Keratinocyte (primary cell): ENCODE results near the gene AMER3. TPM values are rescaled to one million over a fixed set of nuclear protein-coding genes. Genes with fewer than 3 reads are reported as not detected.
A peak's percentile ranks its signal among the peaks of the same experiment; 100 is the strongest.

Experiments used
- DNase-seq: peaks from one replicate; pipeline ENCODE4 v3.0.0-alpha.2; 2011; ENCODE audit warnings: low read depth, missing footprints, low spot score
- FAIRE-seq: peaks from 2 replicates; lab custom pipeline; 2011; peaks lifted over from hg19 to GRCh38; lab: Jason Lieb, UNC
- H2AFZ ChIP-seq: 2 replicates; pipeline ENCODE4 v1.6.0; 2012; ENCODE audit warnings: low read length, control low read depth, inconsistent platforms; ENCODE audit not compliant: control insufficient read depth
- H3K27ac ChIP-seq: 2 replicates; pipeline ENCODE4 v1.5.1; 2011; ENCODE audit warnings: low read length; ENCODE audit not compliant: control insufficient read depth, insufficient read depth
- H3K27me3 ChIP-seq: 3 replicates; pipeline ENCODE4 v1.6.0; 2011; ENCODE audit warnings: low read length; ENCODE audit not compliant: control insufficient read depth, insufficient read depth; ENCODE audit errors: extremely low read depth
- H3K36me3 ChIP-seq, 2 experiments: 2 replicates in 1 of 2; 3 replicates in 1 of 2; pipeline ENCODE4 v1.5.1; 2011; ENCODE audit warnings: low read length in 2 of 2, mild to moderate bottlenecking in 1 of 2; ENCODE audit not compliant: control insufficient read depth in 2 of 2, insufficient read depth in 2 of 2; ENCODE audit errors: extremely low read depth in 1 of 2
- H3K4me1 ChIP-seq: 3 replicates; pipeline ENCODE4 v1.5.1; 2011; ENCODE audit warnings: low read length; ENCODE audit not compliant: control insufficient read depth, insufficient read depth; ENCODE audit errors: extremely low read depth
- H3K4me2 ChIP-seq: 3 replicates; pipeline ENCODE4 v1.6.0; 2011; ENCODE audit warnings: low read depth, low read length; ENCODE audit not compliant: control insufficient read depth, insufficient read depth; ENCODE audit errors: extremely low read depth
- H3K4me3 ChIP-seq, 3 experiments: fragments of 200-600 bp in 1 of 3; sonication (generic) in 1 of 3; 2 replicates in 2 of 3; 3 replicates in 1 of 3; pipeline ENCODE4 v1.5.1; 2011 to 2016; ENCODE audit warnings: low read length in 3 of 3, mild to moderate bottlenecking in 3 of 3, control low read depth in 2 of 3, inconsistent platforms in 1 of 3, low read depth in 1 of 3, mixed read lengths in 1 of 3, mixed run types in 1 of 3, moderate library complexity in 1 of 3; ENCODE audit not compliant: control insufficient read depth in 2 of 3, insufficient read depth in 2 of 3; ENCODE audit errors: extremely low read depth in 1 of 3
- H3K79me2 ChIP-seq: 2 replicates; pipeline ENCODE4 v1.6.0; 2012; ENCODE audit warnings: low read length; ENCODE audit not compliant: control insufficient read depth, insufficient read depth
- H3K9ac ChIP-seq: 3 replicates; pipeline ENCODE4 v1.6.0; 2011; ENCODE audit warnings: low read length; ENCODE audit not compliant: control insufficient read depth, insufficient read depth; ENCODE audit errors: extremely low read depth
- H3K9me1 ChIP-seq: 3 replicates; pipeline ENCODE4 v1.6.0; 2011; ENCODE audit warnings: low read length; ENCODE audit not compliant: control insufficient read depth, insufficient read depth; ENCODE audit errors: extremely low read depth
- H3K9me3 ChIP-seq: 2 replicates; pipeline ENCODE4 v1.5.1; 2012; ENCODE audit warnings: low read depth, low read length; ENCODE audit not compliant: control insufficient read depth
- H4K20me1 ChIP-seq: 3 replicates; pipeline ENCODE4 v1.6.0; 2011; ENCODE audit warnings: low read length; ENCODE audit not compliant: control insufficient read depth, insufficient read depth; ENCODE audit errors: extremely low read depth
- CTCF ChIP-seq, 3 experiments: IDR thresholded peaks in 1 of 3; conservative IDR thresholded peaks in 1 of 3; optimal IDR thresholded peaks in 1 of 3; 2 replicates in 2 of 3; 3 replicates in 1 of 3; pipeline versions ENCODE3 to v1.5.1; 2011; ENCODE audit warnings: low read length in 3 of 3, mild to moderate bottlenecking in 3 of 3, moderate library complexity in 2 of 3, control low read depth in 1 of 3, inconsistent platforms in 1 of 3; ENCODE audit not compliant: insufficient read depth in 2 of 3; ENCODE audit errors: extremely low read depth in 1 of 3
- EZH2 ChIP-seq: IDR thresholded peaks from one replicate; pipeline ENCODE4 v1.6.1; 2012; ENCODE audit warnings: inconsistent platforms, mild to moderate bottlenecking, low read length, moderate library complexity
- dilution Hi-C: fragments of 300-500 bp; cut with MboI; formaldehyde crosslinking; loops from one replicate; pipeline ENCODE4 v1.7.0; 2020; ENCODE audit warnings: low sequenced_read_pairs; ENCODE audit not compliant: extremely low pct_ligation_motif_present
- polyA plus RNA-seq, 5 experiments: library from polyadenylated mRNA; depleted of rRNA in 3 of 5; stranded (reverse) in 3 of 5; stranded (forward) in 1 of 5; unstranded in 1 of 5; fragments of >200 nt; gene quantifications; 1 replicate in 1 of 5; 2 replicates in 3 of 5; 3 replicates in 1 of 5; pipeline versions ENCODE4 v1.2.1 to v1.2.3, GENCODE V29; 2011 to 2012; ENCODE audit warnings: missing spikeins in 2 of 5, low read depth in 1 of 5, low replicate concordance in 1 of 5

The AMER3 gene
- polyA plus RNA-seq, 1 donor (not counting 4 experiments of a cell fraction or from before 2014, with no cell fraction given): not detected

GRCh38 chr2:130727286-130727924 lies 27.9 kb upstream of the AMER3 start:
- peak; percentile 26 for DNase-seq
- H4K20me1 ChIP-seq: no peaks in the 10 kb centered on the region
- H3K79me2 ChIP-seq: no peaks in the 10 kb centered on the region
- peak overlapping the region; percentile 46 to 81 (median 72) for H3K4me3 ChIP-seq
- no peak for FAIRE-seq
- no peaks in the 10 kb centered on the region for H3K9me1 ChIP-seq
- peak overlapping the region; percentile 95 for H2AFZ ChIP-seq
- peak overlapping the region; percentile 99 for H3K4me2 ChIP-seq
- dilution Hi-C loops: no loop called here
- peaks cover 11% of the 10 kb centered on the region for H3K4me1 ChIP-seq
- no peaks in the 10 kb centered on the region for H3K36me3 ChIP-seq
- peak overlapping the region; percentile 68 for H3K9ac ChIP-seq
- no peak overlapping the region for H3K27ac ChIP-seq
- H3K27me3 ChIP-seq: peaks cover 10% of the 10 kb centered on the region
- H3K9me3 ChIP-seq: no peaks in the 10 kb centered on the region
- no peak for TF ChIP-seq CTCF (optimal IDR thresholded peaks at IDR 0.05 in 1 of 3, IDR thresholded peaks at IDR 0.05 in 1 of 3, conservative IDR thresholded peaks at IDR 0.05 in 1 of 3; ENCODE audit: extremely low read depth in 1 of 3, insufficient read depth in 2 of 3, low read length in 3 of 3)
- TF ChIP-seq EZH2: no peak

DNA sequence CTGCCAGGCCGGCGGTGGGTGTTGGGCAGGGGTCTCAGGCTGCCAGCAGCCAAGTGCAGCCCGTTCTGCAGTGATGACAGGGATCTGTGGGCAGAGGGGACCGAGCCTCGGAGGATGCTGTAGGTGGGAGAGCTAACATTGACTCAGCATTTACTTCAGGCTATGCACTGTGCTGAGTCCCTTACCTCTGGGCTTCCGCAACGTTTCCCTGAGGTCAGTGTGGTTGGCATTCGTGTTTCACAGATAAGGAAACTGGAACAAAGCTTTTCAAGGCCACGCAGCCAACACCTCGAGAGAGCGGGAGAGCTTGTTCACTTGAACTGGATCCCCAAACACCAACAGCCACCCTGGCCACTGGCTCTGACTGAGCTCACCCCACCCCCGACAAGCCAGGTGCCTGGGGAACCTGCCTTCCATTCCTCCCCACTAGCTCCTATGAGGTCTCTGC lies 27.3 kb upstream of the AMER3 start:
- Histone ChIP-seq H3K9me3 (no peaks in the 10 kb centered on the region), H3K4me3 (no peak overlapping the region), H3K27me3 (peaks cover 10% of the 10 kb centered on the region), H3K9ac (no peak overlapping the region), H3K79me2 (no peaks in the 10 kb centered on the region), H3K9me1 (no peaks in the 10 kb centered on the region), H3K4me2 (peak overlapping the region; percentile 99), H3K36me3 (no peaks in the 10 kb centered on the region), H3K4me1 (peaks cover 11% of the 10 kb centered on the region), H2AFZ (peak overlapping the region; percentile 46), H4K20me1 (no peaks in the 10 kb centered on the region), H3K27ac (no peak overlapping the region)
- DNase-seq (no peak), FAIRE-seq (peak; percentile 44)
- dilution Hi-C loops: no loop called here
- TF ChIP-seq CTCF (optimal IDR thresholded peaks at IDR 0.05 in 1 of 3, IDR thresholded peaks at IDR 0.05 in 1 of 3, conservative IDR thresholded peaks at IDR 0.05 in 1 of 3; ENCODE audit: extremely low read depth in 1 of 3, insufficient read depth in 2 of 3, low read length in 3 of 3) (no peak), EZH2 (no peak)
